ENCODE results near the gene KMT2B. TPM values are rescaled to one million over a fixed set of nuclear protein-coding genes. Genes with fewer than 3 reads are reported as not detected.

Gene KMT2B
- total RNA-seq, 1 donor from 2014 or later = 25.5 TPM

- Histone ChIP-seq H3K9me3 (no peaks in the 10 kb centered on the region), H3K36me3 (peaks cover 97 to 100% of the 10 kb centered on the region in 2 donors), H3K27me3 (no peaks in the 10 kb centered on the region), H3K27ac (no peak overlapping the region), H3K4me1 (no peaks in the 10 kb centered on the region), H3K4me3 (no peak overlapping the region)
- no peak for DNase-seq (ENCODE audit: low spot score in 2 of 2)
- TF ChIP-seq CTCF (IDR thresholded peaks at IDR 0.05) = no peak
- intact Hi-C loops (cut with DNase I) = no loop called here
Measured at GRCh38 chr19:35725216-35725861, 7.5 kb downstream of the KMT2B start.

GRCh38 chr19:35727053-35727955 is 9.5 kb downstream of the KMT2B start:
- Histone ChIP-seq H3K36me3 (peaks cover 100% of the 10 kb centered on the region in 2 donors), H3K27me3 (no peaks in the 10 kb centered on the region), H3K4me3 (no peak overlapping the region), H3K27ac (no peak overlapping the region), H3K4me1 (no peaks in the 10 kb centered on the region), H3K9me3 (no peaks in the 10 kb centered on the region)
- no peak for DNase-seq (ENCODE audit: low spot score in 2 of 2)
- intact Hi-C loops (cut with DNase I) = no loop called here
- no peak for TF ChIP-seq CTCF (IDR thresholded peaks at IDR 0.05)

GRCh38 chr19:35727956-35728706 is 10.3 kb downstream of the KMT2B start:
- no peak for DNase-seq (ENCODE audit: low spot score in 2 of 2)
- Histone ChIP-seq H3K9me3 (no peaks in the 10 kb centered on the region), H3K27ac (no peak overlapping the region), H3K4me3 (no peak overlapping the region), H3K4me1 (no peaks in the 10 kb centered on the region), H3K27me3 (no peaks in the 10 kb centered on the region), H3K36me3 (peaks cover 96 to 99% of the 10 kb centered on the region in 2 donors)
- intact Hi-C loops (cut with DNase I) = no loop called here
- no peak for TF ChIP-seq CTCF (IDR thresholded peaks at IDR 0.05)

- intact Hi-C loops (cut with DNase I) = no loop called here
- no peak for DNase-seq (ENCODE audit: low spot score in 2 of 2)
- no peak overlapping the region for H3K27ac ChIP-seq
- H3K4me3 ChIP-seq = no peak overlapping the region
- peaks cover 96 to 98% of the 10 kb centered on the region in 2 donors for H3K36me3 ChIP-seq
- TF ChIP-seq CTCF (IDR thresholded peaks at IDR 0.05) = no peak
- H3K27me3 ChIP-seq = no peaks in the 10 kb centered on the region
- no peaks in the 10 kb centered on the region for H3K9me3 ChIP-seq
- no peaks in the 10 kb centered on the region for H3K4me1 ChIP-seq
Measured at GRCh38 chr19:35729021-35729420, 11.2 kb downstream of the KMT2B start.

- Histone ChIP-seq H3K27me3 (no peaks in the 10 kb centered on the region), H3K27ac (no peak overlapping the region), H3K36me3 (peaks cover 96 to 97% of the 10 kb centered on the region in 2 donors), H3K4me3 (no peak overlapping the region), H3K9me3 (no peaks in the 10 kb centered on the region), H3K4me1 (no peaks in the 10 kb centered on the region)
- no peak for TF ChIP-seq CTCF (IDR thresholded peaks at IDR 0.05)
- DNase-seq (ENCODE audit: low spot score in 2 of 2) = no peak
- intact Hi-C loops (cut with DNase I) = no loop called here
Measured at GRCh38 chr19:35729763-35730162, 12.0 kb downstream of the KMT2B start.

All from ascending aorta (tissue), 2 donors.